Endothelial cell of umbilical vein (primary cell): ENCODE results near the gene CXXC5. TPM values are rescaled to one million over a fixed set of nuclear protein-coding genes. Genes with fewer than 3 reads are reported as not detected.

Source experiments
- BruUV-seq: library from RNA; stranded (reverse); fragments of 400-500 nt; replicated peaks from 2 replicates; lab custom pipeline; 2021; lab: Mats Ljungman, UMichigan
- CTCF ChIA-PET: fragments of 300-600, 350-600 bp; sonication (Branson Sonifier 250); formaldehyde crosslinking; loops from one replicate; lab custom pipeline; 2021; ENCODE audit warnings: antibody characterized with exemption, inconsistent platforms; lab: Charles Lee
- POLR2A ChIA-PET: fragments of 300-600, 350-600 bp; sonication (Branson Sonifier 250); formaldehyde crosslinking; loops from one replicate; lab custom pipeline; 2021; ENCODE audit warnings: antibody characterized with exemption, inconsistent platforms; lab: Charles Lee
- DNase-seq: peaks from one replicate; pipeline ENCODE4 v3.0.0-alpha.2; 2011; ENCODE audit warnings: low read depth, low spot score
- FAIRE-seq: peaks from 2 replicates; lab custom pipeline; 2011; peaks lifted over from hg19 to GRCh38; lab: Jason Lieb, UNC
- H2AFZ ChIP-seq: 2 replicates; pipeline ENCODE4 v1.6.0; 2012; ENCODE audit warnings: low read depth, low read length, control low read depth, inconsistent platforms
- H3K27ac ChIP-seq: 2 replicates; pipeline ENCODE4 v1.5.1; 2011; ENCODE audit warnings: low read depth, mild to moderate bottlenecking, control low read depth, low read length, moderate library complexity; ENCODE audit not compliant: insufficient read depth
- H3K27me3 ChIP-seq, 2 experiments: 2 replicates each; pipeline versions ENCODE4 v1.6.0 to v1.6.1; 2011; ENCODE audit warnings: low read length in 2 of 2, mixed read lengths in 1 of 2; ENCODE audit not compliant: control insufficient read depth in 2 of 2, insufficient read depth in 2 of 2
- H3K36me3 ChIP-seq, 2 experiments: 2 replicates in 1 of 2; 3 replicates in 1 of 2; pipeline ENCODE4 v1.5.1; 2011; ENCODE audit warnings: low read length in 2 of 2, mild to moderate bottlenecking in 1 of 2, moderate library complexity in 1 of 2; ENCODE audit not compliant: control insufficient read depth in 2 of 2, insufficient read depth in 2 of 2; ENCODE audit errors: extremely low read depth in 1 of 2
- H3K4me1 ChIP-seq: 3 replicates; pipeline ENCODE4 v1.5.1; 2011; ENCODE audit warnings: mild to moderate bottlenecking, low read length; ENCODE audit not compliant: control insufficient read depth, insufficient read depth; ENCODE audit errors: extremely low read depth
- H3K4me2 ChIP-seq: 2 replicates; pipeline ENCODE4 v1.6.1; 2011; ENCODE audit warnings: low read length, control low read depth, mixed read lengths; ENCODE audit not compliant: insufficient read depth
- H3K4me3 ChIP-seq, 3 experiments: fragments of 200-600 bp in 1 of 3; sonication (generic), shearing (Covaris generic) in 1 of 3; replicated peaks in 1 of 3; 2 replicates each; pipeline ENCODE4 v1.5.1; 2011 to 2016; ENCODE audit warnings: control low read depth in 3 of 3, low read length in 3 of 3, mild to moderate bottlenecking in 2 of 3, inconsistent platforms in 1 of 3, low read depth in 1 of 3, moderate library complexity in 1 of 3; ENCODE audit not compliant: insufficient read depth in 1 of 3
- H3K79me2 ChIP-seq: 2 replicates; pipeline ENCODE4 v1.6.0; 2012; ENCODE audit warnings: low read length, inconsistent platforms; ENCODE audit not compliant: control insufficient read depth, insufficient read depth
- H3K9ac ChIP-seq: replicated peaks from 2 replicates; pipeline ENCODE3; 2011; ENCODE audit warnings: low read length, control low read depth; ENCODE audit not compliant: insufficient read depth; ENCODE audit errors: extremely low read depth
- H3K9me1 ChIP-seq: replicated peaks from 3 replicates; pipeline ENCODE4 v1.6.0; 2011; ENCODE audit warnings: mild to moderate bottlenecking, low read length; ENCODE audit not compliant: control insufficient read depth, insufficient read depth; ENCODE audit errors: extremely low read depth
- H3K9me3 ChIP-seq: replicated peaks from 2 replicates; pipeline ENCODE4 v1.5.1; 2012; ENCODE audit warnings: low read length, inconsistent platforms; ENCODE audit not compliant: control insufficient read depth, insufficient read depth
- H4K20me1 ChIP-seq: replicated peaks from 2 replicates; pipeline ENCODE3; 2011; ENCODE audit warnings: mild to moderate bottlenecking, low read length; ENCODE audit not compliant: control insufficient read depth, insufficient read depth; ENCODE audit errors: extremely low read depth
- EZH2 ChIP-seq: IDR thresholded peaks from 2 replicates; pipeline ENCODE4 v1.6.1; 2012; ENCODE audit warnings: borderline replicate concordance, low read depth, mild to moderate bottlenecking, moderate library complexity, low read length, inconsistent platforms; ENCODE audit not compliant: severe bottlenecking
- FOS ChIP-seq: IDR thresholded peaks from 2 replicates; pipeline ENCODE4 v1.6.1; 2011; ENCODE audit warnings: mild to moderate bottlenecking, low read length, moderate library complexity, borderline replicate concordance; ENCODE audit not compliant: insufficient read depth
- GATA2 ChIP-seq: IDR thresholded peaks from 2 replicates; pipeline ENCODE4 v1.7.0; 2011; ENCODE audit warnings: low read depth, mild to moderate bottlenecking, moderate library complexity, mixed read lengths, low read length; ENCODE audit not compliant: insufficient read length, insufficient read depth
- JUN ChIP-seq: IDR thresholded peaks from 2 replicates; pipeline ENCODE4 v1.6.1; 2011; ENCODE audit warnings: borderline replicate concordance, low read depth; ENCODE audit not compliant: insufficient read length, insufficient read depth
- MYC ChIP-seq: IDR thresholded peaks from one replicate; pipeline ENCODE4 v1.6.1; 2011; ENCODE audit warnings: mild to moderate bottlenecking, low read depth, low read length
- POLR2A ChIP-seq: IDR thresholded peaks from 2 replicates; pipeline ENCODE4 v1.6.1; 2012; ENCODE audit warnings: low read depth, mild to moderate bottlenecking, control low read depth, low read length
- POLR2AphosphoS5 ChIP-seq: IDR thresholded peaks from 2 replicates; pipeline ENCODE4 v1.6.1; 2012; ENCODE audit warnings: low read depth, mild to moderate bottlenecking, control low read depth, low read length, moderate library complexity; ENCODE audit not compliant: insufficient read depth
- dilution Hi-C: fragments of 300-500 bp; cut with MboI; formaldehyde crosslinking; loops from one replicate; pipeline ENCODE4 v1.15.0; 2019; ENCODE audit warnings: low sequenced_read_pairs; ENCODE audit not compliant: extremely low pct_ligation_motif_present
- intact Hi-C: fragments of 100-400 bp; cut with micrococcal nuclease; formaldehyde crosslinking; loops from one replicate; pipeline ENCODE4 v1.10.0; 2022
- polyA plus RNA-seq, 4 experiments: library from polyadenylated mRNA; depleted of rRNA in 3 of 4; stranded (reverse) in 3 of 4; unstranded in 1 of 4; fragments of >200 nt; gene quantifications; 2 replicates each; pipeline versions ENCODE4 v1.2.1 to v1.2.3, GENCODE V29; 2011 to 2012; ENCODE audit warnings: missing spikeins in 1 of 4
- total RNA-seq: library from RNA; stranded (reverse); gene quantifications from 2 replicates; pipeline ENCODE4 v1.2.3, GENCODE V29; 2021
- TF ChIP-seq, protein P1 (sequence below): IDR thresholded peaks from 2 replicates; pipeline ENCODE4 v1.6.1; 2011; ENCODE audit not compliant: insufficient read depth, insufficient read length
- TF ChIP-seq, protein P2 (sequence below), 2 donors: IDR thresholded peaks; 1 replicate in 1 of 2; 2 replicates in 1 of 2; pipeline ENCODE4 v1.5.1; 2011; ENCODE audit warnings: low read length in 2 of 2, mild to moderate bottlenecking in 2 of 2, moderate library complexity in 2 of 2, control low read depth in 1 of 2, inconsistent platforms in 1 of 2, low read depth in 1 of 2; ENCODE audit not compliant: insufficient read depth in 1 of 2; ENCODE audit errors: extremely low read depth in 1 of 2

CXXC5 gene
- total and polyA plus RNA-seq, 2 donors (not counting 3 experiments of a cell fraction or from before 2014, with no cell fraction given): 2.7 to 5.5 TPM

DNA sequence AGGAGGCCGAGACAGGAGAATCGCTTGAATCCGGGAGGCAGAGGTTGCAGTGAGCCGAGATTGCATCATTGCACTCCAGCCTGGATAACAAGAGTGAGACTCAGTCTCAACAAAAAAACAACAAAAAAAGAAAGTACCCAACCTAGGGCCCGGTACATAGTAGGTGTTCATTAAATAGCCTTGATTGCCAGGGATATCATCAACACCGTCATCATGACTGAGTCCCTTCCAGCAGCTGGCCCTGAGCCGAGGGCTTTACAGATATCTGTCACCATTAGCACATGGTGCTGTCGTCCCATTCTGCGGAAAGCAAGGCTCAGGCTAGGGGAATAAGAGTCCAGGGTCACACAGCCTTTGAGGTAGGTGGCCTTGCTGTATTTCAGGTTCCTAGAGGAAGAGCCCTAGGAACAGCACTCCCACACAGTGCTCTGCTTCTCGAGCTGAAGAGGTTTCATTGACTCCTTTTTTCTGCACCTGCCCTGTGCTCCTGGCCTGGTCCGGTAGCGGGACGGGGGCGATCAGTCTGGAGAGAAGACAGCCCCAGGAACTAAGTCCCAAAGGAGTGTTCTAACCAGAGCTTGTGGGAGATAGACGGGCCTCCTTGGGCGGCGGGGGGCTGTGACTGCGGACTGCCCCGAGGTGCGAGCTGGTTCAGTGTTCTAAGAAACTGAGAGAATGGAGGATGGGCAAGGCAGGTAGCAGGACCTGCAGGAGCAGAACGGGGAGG is 48.2 kb downstream of the CXXC5 start:
- intact Hi-C loops: loop anchor here (2.0 to 5.0 kb wide), 2 partner anchors 36 to 71 kb away; no protein-coding TSS in a partner anchor
- FAIRE-seq: no peak
- CTCF ChIA-PET: interaction anchor here (0.6 to 0.9 kb wide), 3 partner anchors 34 to 156 kb away, joined by 3 read pairs; no protein-coding TSS in a partner anchor

More for the DNA sequence above, 48.2 kb downstream of the CXXC5 start:
- no peaks in the 10 kb centered on the region for H3K79me2 ChIP-seq
- no peak overlapping the region for H3K27ac ChIP-seq
- no TSS peak for BruUV-seq
- H3K4me2 ChIP-seq: no peak overlapping the region
- H2AFZ ChIP-seq: peak overlapping the region; percentile 86
- dilution Hi-C loops: no loop called here
- no peaks in the 10 kb centered on the region for H3K9me1 ChIP-seq
- peaks cover 0 to 2% of the 10 kb centered on the region in 2 experiments for H3K27me3 ChIP-seq
- TF ChIP-seq, protein P1, sequence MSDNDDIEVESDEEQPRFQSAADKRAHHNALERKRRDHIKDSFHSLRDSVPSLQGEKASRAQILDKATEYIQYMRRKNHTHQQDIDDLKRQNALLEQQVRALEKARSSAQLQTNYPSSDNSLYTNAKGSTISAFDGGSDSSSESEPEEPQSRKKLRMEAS: no peak
- no peak for TF ChIP-seq GATA2
- no peak for TF ChIP-seq MYC
- no peak for TF ChIP-seq POLR2AphosphoS5
- TF ChIP-seq EZH2: no peak
- no peak for TF ChIP-seq POLR2A
- TF ChIP-seq, protein P2, sequence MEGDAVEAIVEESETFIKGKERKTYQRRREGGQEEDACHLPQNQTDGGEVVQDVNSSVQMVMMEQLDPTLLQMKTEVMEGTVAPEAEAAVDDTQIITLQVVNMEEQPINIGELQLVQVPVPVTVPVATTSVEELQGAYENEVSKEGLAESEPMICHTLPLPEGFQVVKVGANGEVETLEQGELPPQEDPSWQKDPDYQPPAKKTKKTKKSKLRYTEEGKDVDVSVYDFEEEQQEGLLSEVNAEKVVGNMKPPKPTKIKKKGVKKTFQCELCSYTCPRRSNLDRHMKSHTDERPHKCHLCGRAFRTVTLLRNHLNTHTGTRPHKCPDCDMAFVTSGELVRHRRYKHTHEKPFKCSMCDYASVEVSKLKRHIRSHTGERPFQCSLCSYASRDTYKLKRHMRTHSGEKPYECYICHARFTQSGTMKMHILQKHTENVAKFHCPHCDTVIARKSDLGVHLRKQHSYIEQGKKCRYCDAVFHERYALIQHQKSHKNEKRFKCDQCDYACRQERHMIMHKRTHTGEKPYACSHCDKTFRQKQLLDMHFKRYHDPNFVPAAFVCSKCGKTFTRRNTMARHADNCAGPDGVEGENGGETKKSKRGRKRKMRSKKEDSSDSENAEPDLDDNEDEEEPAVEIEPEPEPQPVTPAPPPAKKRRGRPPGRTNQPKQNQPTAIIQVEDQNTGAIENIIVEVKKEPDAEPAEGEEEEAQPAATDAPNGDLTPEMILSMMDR (IDR thresholded peaks at IDR 0.05; ENCODE audit: extremely low read depth in 1 of 2, insufficient read depth in 1 of 2, low read depth in 1 of 2, low read length in 2 of 2): no peak
- TF ChIP-seq FOS: no peak
- no peak for TF ChIP-seq JUN
- no peak overlapping the region for H3K4me3 ChIP-seq
- POLR2A ChIA-PET: no interaction called here
- H4K20me1 ChIP-seq: no peaks in the 10 kb centered on the region
- no peak overlapping the region for H3K9ac ChIP-seq
- peaks cover 6% of the 10 kb centered on the region for H3K4me1 ChIP-seq
- H3K9me3 ChIP-seq: no peaks in the 10 kb centered on the region
- DNase-seq: no peak
- no peaks in the 10 kb centered on the region for H3K36me3 ChIP-seq
